ENCODE data around the gene GPR37L1.

DNA sequence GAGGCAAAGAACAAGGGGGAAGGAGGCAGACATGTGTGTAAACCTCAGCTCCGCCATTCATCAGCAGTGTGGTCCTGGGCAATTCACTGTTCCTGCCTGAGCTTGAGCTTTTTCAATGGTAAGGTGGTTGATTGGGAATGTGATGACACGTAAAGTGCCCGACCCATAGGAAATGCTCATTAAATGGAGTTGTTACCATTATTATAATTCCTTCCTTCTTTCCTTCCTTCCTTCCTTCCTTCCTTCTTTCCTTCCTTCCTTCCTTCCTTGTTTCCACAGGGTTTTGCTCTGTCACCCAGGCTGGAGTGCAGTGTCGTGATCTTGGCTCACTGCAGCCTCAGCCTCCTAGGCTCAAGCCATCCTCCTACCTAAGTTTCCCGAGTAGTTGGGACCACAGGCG is 4.3 kb downstream of the GPR37L1 start:
- no peak; the same call in 1 of the 2 replicates for TF ChIP-seq POLR2AphosphoS5 (IDR thresholded peaks at IDR 0.05; ENCODE audit: borderline replicate concordance, low read depth, low read length)
- TF ChIP-seq EZH2 (IDR thresholded peaks at IDR 0.05) = no peak
- no peak for TF ChIP-seq FOXP2 (optimal IDR thresholded peaks at IDR 0.05; ENCODE audit: control extremely low read depth, extremely low read length, insufficient read depth)

Data from SK-N-MC (cell line).